HuH-7.5 (cell line): ENCODE results near the gene FAM117A.
"Not testable (repeated sequence)": the region's sequence is repeated elsewhere in the genome, so short reads cannot be mapped to it uniquely, and the experiment has no call there.

Source experiments
- DNase-seq: peaks from one replicate; pipeline ENCODE4 v3.0.0; 2011; ENCODE audit warnings: low spot score

The FAM117A gene

GRCh38 chr17:49739641-49740271 lies 24.2 kb downstream of the FAM117A start:
- DNase-seq, result no peak

- no peak for DNase-seq
Observed at GRCh38 chr17:49738456-49739163, 25.3 kb downstream of the FAM117A start.

GRCh38 chr17:49734515-49735490 lies 29.1 kb downstream of the FAM117A start:
- no peak for DNase-seq

DNA sequence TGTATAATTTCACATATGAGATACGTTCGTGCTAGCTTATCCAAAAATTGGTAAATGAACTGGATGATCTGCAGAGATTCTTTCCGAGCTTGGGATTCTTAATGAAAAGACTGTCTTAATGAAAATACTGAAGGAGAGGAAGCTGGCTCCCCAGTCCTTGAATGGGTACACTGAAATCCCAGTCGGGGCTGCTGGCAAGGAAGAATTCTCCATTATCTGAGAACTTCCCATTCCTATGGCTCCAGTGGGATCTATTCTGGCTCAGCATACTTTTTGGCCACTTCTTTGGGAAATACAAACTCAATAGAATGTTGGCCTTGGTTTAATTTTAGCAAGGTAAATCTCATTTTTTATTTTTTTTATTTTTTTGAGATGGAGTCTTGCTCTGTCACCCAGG lies 32.5 kb downstream of the FAM117A start:
- DNase-seq, result no peak

GRCh38 chr17:49730785-49731434 lies 33.0 kb downstream of the FAM117A start:
- no peak for DNase-seq

DNA sequence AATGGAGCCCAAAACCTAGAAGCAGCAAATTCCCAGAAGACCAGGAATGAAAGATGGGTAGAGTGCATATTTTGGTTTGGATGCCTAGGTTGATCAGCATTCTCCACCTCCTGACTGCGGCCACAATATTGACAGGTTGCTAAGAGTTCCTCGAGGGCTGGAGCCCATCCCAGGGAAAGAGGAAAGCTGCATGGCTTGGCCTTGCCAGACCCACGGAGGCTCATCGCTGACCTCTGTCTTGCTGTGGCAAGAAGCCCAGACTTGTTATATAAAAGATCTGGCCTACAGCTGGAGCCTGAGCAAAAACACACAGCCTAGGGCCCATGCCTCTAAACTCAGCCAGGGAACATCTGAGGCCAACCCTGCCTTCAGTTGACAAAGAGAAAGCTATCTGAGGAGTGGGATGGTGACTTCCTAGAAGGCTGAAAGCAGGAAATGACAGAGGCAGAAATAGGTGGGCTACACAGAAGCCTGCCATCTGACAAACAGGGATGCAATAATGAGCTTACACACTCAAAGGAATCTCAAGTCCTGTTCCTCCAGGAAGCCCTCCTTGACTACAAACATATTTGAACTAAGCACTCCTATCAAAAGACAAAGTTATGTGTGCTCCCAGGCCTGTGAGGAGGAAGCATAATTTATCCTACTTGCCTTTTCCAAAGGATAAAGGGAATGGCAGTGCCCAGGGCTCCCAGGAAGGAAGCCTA lies 33.7 kb downstream of the FAM117A start:
- no peak for DNase-seq

DNA sequence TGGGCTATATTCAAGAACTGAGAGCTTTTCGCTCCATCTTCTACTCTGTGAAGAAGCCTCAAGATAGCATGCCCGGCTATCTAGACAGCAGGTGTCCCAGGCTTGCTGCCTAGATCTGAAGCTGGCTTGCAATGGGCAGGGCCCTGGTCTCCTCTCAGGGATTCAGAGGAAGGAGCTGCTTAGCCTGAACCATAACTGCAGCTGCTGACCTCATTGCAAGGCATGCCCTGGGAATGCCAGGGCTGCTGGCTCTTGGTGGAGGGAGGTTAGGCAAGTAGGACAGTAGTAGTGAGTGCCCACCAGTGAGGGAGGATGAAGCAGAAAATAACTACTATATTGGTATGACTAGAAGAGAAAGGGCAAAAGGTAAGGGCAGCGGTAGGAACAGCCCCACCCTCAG lies 34.9 kb downstream of the FAM117A start:
- DNase-seq, result no peak

GRCh38 chr17:49728425-49728824 lies 35.5 kb downstream of the FAM117A start:
- no peak for DNase-seq

- no peak for DNase-seq
Observed at GRCh38 chr17:49727380-49727779, 36.6 kb downstream of the FAM117A start.

- DNase-seq, result no peak
Observed at GRCh38 chr17:49725452-49726130, 38.3 kb downstream of the FAM117A start.

GRCh38 chr17:49724552-49724951 lies 39.4 kb downstream of the FAM117A start:
- not testable (repeated sequence) for DNase-seq

DNA sequence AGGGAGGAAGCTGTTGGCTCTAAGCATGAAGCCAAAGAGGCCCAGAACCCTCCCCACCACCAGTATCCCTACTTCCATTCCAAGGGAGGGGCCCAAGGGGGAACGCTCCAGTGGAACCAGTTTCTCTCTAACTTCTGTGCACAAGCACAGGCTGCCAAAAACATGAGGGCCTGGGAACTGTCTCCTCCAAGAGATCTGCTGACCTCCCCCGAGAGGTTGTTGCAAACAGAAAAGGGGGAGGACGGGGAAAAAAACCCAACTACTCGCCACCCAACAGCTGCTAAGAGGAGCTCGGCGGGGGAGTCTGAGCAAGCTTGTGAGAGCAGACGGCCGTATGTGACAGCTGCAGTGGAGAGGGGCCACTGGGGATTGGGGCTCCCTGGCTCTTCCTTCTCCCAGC lies 40.5 kb downstream of the FAM117A start:
- no peak for DNase-seq

DNA sequence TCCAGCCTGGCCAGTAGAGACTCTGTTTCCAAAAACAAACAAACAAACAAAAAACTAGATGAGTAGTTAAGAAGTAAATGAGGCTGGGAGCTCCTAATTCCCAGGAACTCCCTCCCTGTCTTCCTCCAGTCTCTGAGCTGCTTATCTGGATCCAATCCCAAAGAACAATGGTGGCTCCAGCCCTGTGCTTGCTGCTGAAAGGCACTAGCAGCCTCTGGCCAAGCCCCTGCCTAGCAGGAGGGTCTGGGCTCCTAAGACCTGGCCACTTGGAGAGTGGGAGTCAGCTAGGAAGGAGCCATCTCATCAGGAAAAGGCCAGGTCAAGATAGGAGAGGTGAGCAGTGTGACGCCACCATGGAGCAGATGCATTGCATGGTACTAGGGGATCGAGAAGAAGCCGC lies 41.9 kb downstream of the FAM117A start:
- no peak for DNase-seq

- DNase-seq, result no peak
Observed at GRCh38 chr17:49717371-49717861, 46.5 kb downstream of the FAM117A start.

GRCh38 chr17:49716668-49717364 lies 47.1 kb downstream of the FAM117A start:
- no peak for DNase-seq

DNA sequence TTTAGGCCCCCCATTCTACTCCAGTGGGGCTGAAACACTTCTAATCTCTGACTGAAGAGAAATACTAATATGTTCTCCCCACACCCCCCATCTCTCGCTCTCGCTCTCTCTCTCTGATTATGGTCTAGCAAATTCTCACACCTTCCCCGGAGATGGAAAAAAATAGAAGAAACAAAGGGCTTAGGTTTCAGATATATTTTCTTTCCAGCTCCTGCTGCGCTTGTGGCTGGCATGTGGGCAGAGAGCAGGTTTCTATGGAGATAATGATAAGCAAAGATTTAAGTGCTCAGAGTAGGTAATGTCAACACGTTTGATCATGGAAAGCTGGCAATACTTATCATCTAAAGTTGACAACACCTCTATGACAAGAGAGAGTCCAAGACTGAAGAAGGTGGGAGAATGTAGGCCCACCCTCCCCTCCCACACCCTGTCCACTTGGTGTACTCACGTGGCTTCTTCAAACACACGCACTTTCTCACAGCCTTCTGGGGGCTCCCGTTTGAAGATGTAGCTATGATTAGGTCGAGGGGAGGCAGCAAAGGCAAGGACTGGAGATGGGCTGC lies 48.1 kb downstream of the FAM117A start:
- DNase-seq, result no peak

DNA sequence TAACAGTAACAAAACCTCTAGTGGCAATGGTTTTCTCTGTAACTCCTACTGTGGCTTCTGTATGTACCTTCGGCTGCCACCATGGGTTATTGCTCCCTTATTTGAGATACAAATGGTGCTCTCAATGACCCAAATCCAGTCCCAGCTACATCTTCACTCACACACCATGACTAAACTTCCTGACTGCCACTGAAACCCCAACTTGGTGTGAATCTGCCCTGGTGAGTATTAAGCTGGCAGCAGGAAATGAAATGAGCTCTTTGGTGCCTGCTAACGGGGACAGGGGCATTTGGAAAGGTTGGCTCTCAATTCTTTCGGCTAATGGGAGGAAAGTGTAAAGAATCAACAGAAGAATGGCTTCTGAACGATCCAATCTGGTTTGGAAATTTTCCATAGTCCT lies 48.7 kb downstream of the FAM117A start:
- DNase-seq, result no peak

- DNase-seq, result no peak
Observed at GRCh38 chr17:49708515-49709183, 55.3 kb downstream of the FAM117A start.
